ENCODE data around the gene MYL5. TPM values are rescaled to one million over a fixed set of nuclear protein-coding genes. Genes with fewer than 3 reads are reported as not detected.
A peak's percentile ranks its signal among the peaks of the same experiment; 100 is the strongest.

The MYL5 gene
- total and polyA plus RNA-seq, 10 of the 15 experiments (the other 5 are each of a cell fraction or from before 2014, with no cell fraction given) = 1.2 to 13.8 (median 7.1) TPM

GRCh38 chr4:657834-658667 lies 16.3 kb upstream of the MYL5 start:
- FAIRE-seq (no peak), ATAC-seq (no peak), DNase-seq (ENCODE audit: low read depth, low spot score) (no peak)
- Histone ChIP-seq H3K9me3 (replicated peaks; ENCODE audit: control insufficient read depth, insufficient read depth, low read length) (no peaks in the 10 kb centered on the region; the same call in 2 of the 3 replicates), H4K20me1 (ENCODE audit: control insufficient read depth, insufficient read depth) (no peaks in the 10 kb centered on the region), H3K27ac (ENCODE audit: control insufficient read depth, insufficient read depth) (no peak overlapping the region), H3K4me1 (ENCODE audit: control insufficient read depth, insufficient read depth, low read length) (no peaks in the 10 kb centered on the region), H3K36me3 (ENCODE audit: control insufficient read depth in 2 of 2, insufficient read depth in 2 of 2, low read length in 1 of 2) (no peaks in the 10 kb centered on the region), H3K79me2 (ENCODE audit: control insufficient read depth, insufficient read depth, low read length) (no peaks in the 10 kb centered on the region), H2AFZ (ENCODE audit: control insufficient read depth, low read depth, low read length) (no peak overlapping the region), H3K4me2 (ENCODE audit: control insufficient read depth, insufficient read depth) (no peak overlapping the region), H3K27me3 (replicated peaks in 1 of 2; ENCODE audit: control insufficient read depth in 2 of 2, insufficient read depth in 2 of 2, low read length in 1 of 2) (no peaks in the 10 kb centered on the region), H3K4me3 (no peak overlapping the region), H3K9ac (ENCODE audit: control insufficient read depth, insufficient read depth, low read length) (no peak overlapping the region)
- BruUV-seq (replicated peaks) = no TSS peak
- intact Hi-C loops (cut with micrococcal nuclease; ENCODE audit: unreplicated experiment) = no loop called here
- SMC1A ChIA-PET (ENCODE audit: uncharacterized antibody, unreplicated experiment) = no interaction called here
- TF ChIP-seq TAF1 (IDR thresholded peaks at IDR 0.05; ENCODE audit: borderline replicate concordance, low read depth, low read length) (no peak), NR2F1 (conservative IDR thresholded peaks at IDR 0.05) (0 out of 2 replicates have a peak, but pooled peaks have one; percentile 46)
- in situ Hi-C loops (cut with MboI) = no loop called here
- CTCF ChIA-PET = no interaction called here
- 67% methylated on average over 27 of the region's 27 CpGs for WGBS (ENCODE audit: insufficient coverage, insufficient replicate concordance, low lambda C conversion rate, missing lambda C conversion rate)
- POLR2A ChIA-PET = no interaction called here
- RAD21 ChIA-PET (ENCODE audit: unreplicated experiment) = no interaction called here

DNA sequence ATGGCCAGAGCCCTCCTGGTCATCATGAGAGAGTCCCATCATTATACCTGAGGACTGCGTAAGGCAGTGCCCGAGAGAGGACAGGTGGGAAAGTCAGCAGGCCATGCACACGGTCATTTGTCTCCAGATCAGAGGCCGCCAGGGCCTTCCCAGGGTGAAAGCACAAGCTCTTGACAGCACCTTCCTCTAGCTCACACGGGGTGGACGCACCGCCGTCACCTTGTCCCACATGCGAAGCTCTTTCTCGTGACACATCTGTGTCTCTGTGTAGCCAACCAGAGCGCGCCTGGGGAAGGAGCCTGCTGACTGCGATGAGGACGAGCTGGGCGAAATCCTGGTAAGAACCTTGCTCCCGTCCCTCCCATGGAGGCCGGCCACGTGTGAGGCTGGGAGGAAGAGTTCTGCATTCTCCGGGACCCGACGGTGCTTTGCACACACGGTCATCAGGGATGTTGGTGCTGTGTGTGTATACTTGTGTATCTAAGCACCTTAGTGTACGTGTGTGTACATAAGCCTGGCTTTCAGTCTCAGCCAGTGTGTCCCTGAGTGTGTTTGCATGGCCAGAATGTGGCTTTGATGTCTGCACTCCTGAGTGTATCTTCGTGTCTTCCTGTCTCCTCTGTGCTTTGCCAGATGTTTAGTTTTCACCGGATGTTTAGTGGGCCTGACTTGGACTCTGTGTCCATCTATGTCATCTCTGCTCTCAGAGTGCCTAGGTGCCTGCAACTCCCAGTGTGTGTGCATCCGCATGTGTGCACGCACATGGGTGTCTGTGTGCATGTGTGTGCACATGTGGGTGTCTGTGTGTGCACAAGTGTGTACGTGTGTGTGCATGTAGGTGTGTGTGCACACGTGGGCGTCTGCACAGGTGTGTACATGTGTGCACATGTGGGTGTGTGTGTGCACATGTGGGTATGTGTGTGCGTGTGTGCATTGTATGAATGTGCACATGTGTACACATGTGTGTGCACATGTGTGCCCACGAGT lies 15.4 kb upstream of the MYL5 start:
- BruUV-seq (replicated peaks) = no TSS peak
- SMC1A ChIA-PET (ENCODE audit: uncharacterized antibody, unreplicated experiment) = no interaction called here
- H2AFZ ChIP-seq (ENCODE audit: control insufficient read depth, low read depth, low read length) = no peak overlapping the region
- intact Hi-C loops (cut with micrococcal nuclease; ENCODE audit: unreplicated experiment) (no loop called here), in situ Hi-C loops (cut with MboI) (no loop called here)
- no peak overlapping the region for H3K9ac ChIP-seq (ENCODE audit: control insufficient read depth, insufficient read depth, low read length)
- CTCF ChIA-PET = no interaction called here
- FAIRE-seq (no peak), ATAC-seq (no peak), DNase-seq (ENCODE audit: low read depth, low spot score) (no peak)
- H3K36me3 ChIP-seq (ENCODE audit: control insufficient read depth in 2 of 2, insufficient read depth in 2 of 2, low read length in 1 of 2) = no peaks in the 10 kb centered on the region
- no peaks in the 10 kb centered on the region for H3K4me1 ChIP-seq (ENCODE audit: control insufficient read depth, insufficient read depth, low read length)
- no peaks in the 10 kb centered on the region; the same call in 2 of the 3 replicates for H3K9me3 ChIP-seq (replicated peaks; ENCODE audit: control insufficient read depth, insufficient read depth, low read length)
- no peak overlapping the region for H3K27ac ChIP-seq (ENCODE audit: control insufficient read depth, insufficient read depth)
- POLR2A ChIA-PET = no interaction called here
- H3K4me2 ChIP-seq (ENCODE audit: control insufficient read depth, insufficient read depth) = no peak overlapping the region
- no peak overlapping the region for H3K4me3 ChIP-seq
- H3K79me2 ChIP-seq (ENCODE audit: control insufficient read depth, insufficient read depth, low read length) = no peaks in the 10 kb centered on the region; the same call in 1 of the 2 replicates
- no peaks in the 10 kb centered on the region for H3K27me3 ChIP-seq (replicated peaks in 1 of 2; ENCODE audit: control insufficient read depth in 2 of 2, insufficient read depth in 2 of 2, low read length in 1 of 2)
- no peaks in the 10 kb centered on the region for H4K20me1 ChIP-seq (ENCODE audit: control insufficient read depth, insufficient read depth)
- RAD21 ChIA-PET (ENCODE audit: unreplicated experiment) = no interaction called here
- WGBS (ENCODE audit: insufficient coverage, insufficient replicate concordance, low lambda C conversion rate, missing lambda C conversion rate) = 75% methylated on average over 32 of the region's 32 CpGs
- TF ChIP-seq KLF5 (IDR thresholded peaks at IDR 0.05; ENCODE audit: partially characterized antibody) = no peak
- no peak for TF ChIP-seq TCF12 (IDR thresholded peaks at IDR 0.05; ENCODE audit: low read depth, low read length)
- TF ChIP-seq CBX5 (IDR thresholded peaks at IDR 0.05; ENCODE audit: low read depth) = no peak
- TF ChIP-seq, protein P1, sequence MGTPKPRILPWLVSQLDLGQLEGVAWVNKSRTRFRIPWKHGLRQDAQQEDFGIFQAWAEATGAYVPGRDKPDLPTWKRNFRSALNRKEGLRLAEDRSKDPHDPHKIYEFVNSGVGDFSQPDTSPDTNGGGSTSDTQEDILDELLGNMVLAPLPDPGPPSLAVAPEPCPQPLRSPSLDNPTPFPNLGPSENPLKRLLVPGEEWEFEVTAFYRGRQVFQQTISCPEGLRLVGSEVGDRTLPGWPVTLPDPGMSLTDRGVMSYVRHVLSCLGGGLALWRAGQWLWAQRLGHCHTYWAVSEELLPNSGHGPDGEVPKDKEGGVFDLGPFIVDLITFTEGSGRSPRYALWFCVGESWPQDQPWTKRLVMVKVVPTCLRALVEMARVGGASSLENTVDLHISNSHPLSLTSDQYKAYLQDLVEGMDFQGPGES (IDR thresholded peaks at IDR 0.05) = no peak
- no peak for TF ChIP-seq CHD2 (IDR thresholded peaks at IDR 0.05; ENCODE audit: borderline replicate concordance, low read depth, low read length)
- no peak for TF ChIP-seq MLLT1 (IDR thresholded peaks at IDR 0.05)
- no peak for TF ChIP-seq CREM (IDR thresholded peaks at IDR 0.05; ENCODE audit: low read depth)
- no peak for TF ChIP-seq CHD4 (IDR thresholded peaks at IDR 0.05)
- TF ChIP-seq EP300 (IDR thresholded peaks at IDR 0.05; ENCODE audit: borderline replicate concordance in 1 of 2, control insufficient read depth in 1 of 2, low read depth in 2 of 2, low read length in 2 of 2) = no peak
- TF ChIP-seq MTA2 (IDR thresholded peaks at IDR 0.05; ENCODE audit: low read depth) = no peak
- TF ChIP-seq EED (IDR thresholded peaks at IDR 0.05; ENCODE audit: low read depth) = no peak

All from GM12878 (cell line).